ENCODE results near the gene ASPRV1. TPM values are rescaled to one million over a fixed set of nuclear protein-coding genes. Genes with fewer than 3 reads are reported as not detected.

ASPRV1 gene
- total RNA-seq, 4 donors from 2014 or later, result 0.95 to 1.2 TPM; not detected in 2

- WGBS, 2 donors (ENCODE audit: low coverage in 1 of 2), result 80 to 97% methylated on average over 1 to 14 of the region's 14 CpGs
- H3K27me3 ChIP-seq, result no peaks in the 10 kb centered on the region
- in situ Hi-C loops (cut with MboI; ENCODE audit: low pct_ligation_motif_present in 1 of 4, low pct_unique_long_range_greater_than_20kb in 1 of 4, low sequenced_read_pairs in 3 of 4) (loop anchor here in 1 of 4 donors (25.0 kb wide), 1 partner anchor 124 kb away; no protein-coding TSS in a partner anchor), intact Hi-C loops (cut with DNase I; ENCODE audit: low total_unique reads) (no loop called here)
- H3K36me3 ChIP-seq, result peaks cover 0 to 73% (median 24%) of the 10 kb centered on the region in 4 donors
- no peak overlapping the region for H3K27ac ChIP-seq
- peaks cover 0 to 20% (median 10%) of the 10 kb centered on the region in 4 donors for H3K4me1 ChIP-seq
- DNase-seq, result no peak
- no peaks in the 10 kb centered on the region for H3K9me3 ChIP-seq
- TF ChIP-seq POLR2A (IDR thresholded peaks at IDR 0.05), result no peak
- no peak for TF ChIP-seq EP300 (IDR thresholded peaks at IDR 0.05; ENCODE audit: low read depth)
- no peak for TF ChIP-seq POLR2AphosphoS5 (IDR thresholded peaks at IDR 0.05)
- TF ChIP-seq CTCF (IDR thresholded peaks at IDR 0.05), result no peak
- no peak overlapping the region for H3K4me3 ChIP-seq
These were observed 23.5 kb downstream of the ASPRV1 start for GRCh38 chr2:69937968-69938367.

GRCh38 chr2:69936906-69937305, 24.5 kb downstream of the ASPRV1 start:
- H3K9me3 ChIP-seq, result no peaks in the 10 kb centered on the region
- no peak for DNase-seq
- WGBS, 2 donors (ENCODE audit: low coverage in 1 of 2), result 90% methylated on average over 11 of the region's 11 CpGs; no CpG with 5 or more reads in 1 of the 2 donors
- no peak for TF ChIP-seq POLR2A (IDR thresholded peaks at IDR 0.05)
- no peak for TF ChIP-seq EP300 (IDR thresholded peaks at IDR 0.05; ENCODE audit: low read depth)
- no peak for TF ChIP-seq CTCF (IDR thresholded peaks at IDR 0.05)
- TF ChIP-seq POLR2AphosphoS5 (IDR thresholded peaks at IDR 0.05), result no peak
- peaks cover 0 to 68% (median 24%) of the 10 kb centered on the region in 4 donors for H3K36me3 ChIP-seq
- no peak overlapping the region for H3K27ac ChIP-seq
- H3K27me3 ChIP-seq, result no peaks in the 10 kb centered on the region
- intact Hi-C loops (cut with DNase I; ENCODE audit: low total_unique reads), result no loop called here
- in situ Hi-C loops (cut with MboI; ENCODE audit: low pct_ligation_motif_present in 1 of 4, low pct_unique_long_range_greater_than_20kb in 1 of 4, low sequenced_read_pairs in 3 of 4), result loop anchor here in 1 of 4 donors (25.0 kb wide), 1 partner anchor 125 kb away; no protein-coding TSS in a partner anchor
- H3K4me1 ChIP-seq, result peaks cover 0 to 23% (median 10%) of the 10 kb centered on the region in 4 donors
- H3K4me3 ChIP-seq, result no peak overlapping the region

- Histone ChIP-seq H3K4me3 (no peak overlapping the region), H3K27me3 (no peaks in the 10 kb centered on the region), H3K4me1 (peaks cover 0 to 23% (median 10%) of the 10 kb centered on the region in 4 donors), H3K9me3 (no peaks in the 10 kb centered on the region), H3K36me3 (peaks cover 0 to 50% (median 21%) of the 10 kb centered on the region in 4 donors), H3K27ac (no peak overlapping the region)
- WGBS, 2 donors (ENCODE audit: low coverage in 1 of 2), result 98 to 100% methylated on average over 4 to 5 of the region's 5 CpGs
- in situ Hi-C loops (cut with MboI; ENCODE audit: low pct_ligation_motif_present in 1 of 4, low pct_unique_long_range_greater_than_20kb in 1 of 4, low sequenced_read_pairs in 3 of 4) (loop anchor here in 1 of 4 donors (25.0 kb wide), 1 partner anchor 127 kb away; no protein-coding TSS in a partner anchor), intact Hi-C loops (cut with DNase I; ENCODE audit: low total_unique reads) (no loop called here)
- no peak for DNase-seq
- no peak for TF ChIP-seq POLR2AphosphoS5 (IDR thresholded peaks at IDR 0.05)
- TF ChIP-seq POLR2A (IDR thresholded peaks at IDR 0.05), result no peak
- TF ChIP-seq CTCF (IDR thresholded peaks at IDR 0.05), result no peak
- TF ChIP-seq EP300 (IDR thresholded peaks at IDR 0.05; ENCODE audit: low read depth), result no peak
These were observed 26.4 kb downstream of the ASPRV1 start for GRCh38 chr2:69935011-69935410.

- in situ Hi-C loops (cut with MboI; ENCODE audit: low pct_ligation_motif_present in 1 of 4, low pct_unique_long_range_greater_than_20kb in 1 of 4, low sequenced_read_pairs in 3 of 4) (loop anchor here in 1 of 4 donors (25.0 kb wide), 1 partner anchor 128 kb away; no protein-coding TSS in a partner anchor), intact Hi-C loops (cut with DNase I; ENCODE audit: low total_unique reads) (no loop called here)
- Histone ChIP-seq H3K4me1 (peaks cover 0 to 19% (median 10%) of the 10 kb centered on the region in 4 donors), H3K4me3 (no peak overlapping the region), H3K36me3 (peaks cover 0 to 45% (median 20%) of the 10 kb centered on the region in 4 donors), H3K27ac (no peak overlapping the region), H3K9me3 (no peaks in the 10 kb centered on the region), H3K27me3 (no peaks in the 10 kb centered on the region)
- DNase-seq, result no peak
- WGBS, 2 donors (ENCODE audit: low coverage in 1 of 2), result 63 to 78% methylated on average over 1 of the region's 1 CpG
- TF ChIP-seq CTCF (IDR thresholded peaks at IDR 0.05), result no peak
- TF ChIP-seq POLR2A (IDR thresholded peaks at IDR 0.05), result no peak
- TF ChIP-seq EP300 (IDR thresholded peaks at IDR 0.05; ENCODE audit: low read depth), result no peak
- no peak for TF ChIP-seq POLR2AphosphoS5 (IDR thresholded peaks at IDR 0.05)
These were observed 26.9 kb downstream of the ASPRV1 start for GRCh38 chr2:69934614-69934908.

Measured in transverse colon (tissue), 4 donors.